ENCODE measurements around the gene KARS1.
"Not testable (repeated sequence)": the region's sequence is repeated elsewhere in the genome, so short reads cannot be mapped to it uniquely, and the experiment has no call there.

The KARS1 gene

DNA sequence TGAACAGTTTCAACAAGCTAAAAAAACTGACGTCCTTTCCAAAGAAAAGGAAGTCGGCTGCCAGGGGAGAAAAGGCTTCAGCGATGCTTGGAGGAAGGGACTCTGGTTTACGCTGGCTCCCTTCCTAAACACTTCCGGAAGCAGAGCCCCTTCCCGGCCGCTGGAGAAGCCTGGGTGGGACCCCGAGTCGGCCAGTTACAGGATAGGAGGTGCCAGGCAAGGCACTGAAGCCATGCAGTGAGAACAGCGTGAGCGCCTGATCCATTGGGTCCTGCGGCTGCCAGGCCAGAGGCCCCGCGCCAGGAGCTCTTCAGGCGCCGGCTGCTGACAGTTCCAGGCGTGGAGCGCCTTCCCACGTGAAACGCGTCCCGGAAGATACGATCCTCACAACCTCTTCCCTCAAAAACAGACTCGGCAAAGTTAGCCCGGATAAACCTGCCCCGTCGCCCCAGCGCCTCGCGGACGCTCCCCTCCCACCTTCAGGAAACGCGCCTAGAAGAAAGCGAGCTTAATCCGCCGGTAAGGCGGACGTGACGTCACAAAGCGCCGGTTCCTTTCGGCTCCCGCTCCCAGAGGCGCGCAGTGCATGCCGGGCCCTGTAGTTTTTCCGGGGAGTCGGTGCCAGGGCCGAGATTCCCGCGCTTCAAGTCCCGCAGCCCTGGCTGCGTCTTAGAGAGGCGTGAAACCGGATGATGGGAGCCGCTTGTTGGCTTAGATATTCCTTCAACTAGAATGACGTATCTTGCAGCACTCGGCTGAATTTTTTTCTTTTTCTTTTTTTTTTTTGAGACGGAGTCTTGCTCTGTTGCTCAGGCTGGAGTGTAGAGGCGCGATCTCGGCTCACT is 24.5 kb downstream of the KARS1 start, which contains the start of gene ADAT1:
TSS of gene ADAT1 (minus strand) at position 521 of the 845 bp plus-strand sequence. CDS start 2,482 bp downstream, outside the sequence.
- peak; percentile 98 for DNase-seq

GRCh38 chr16:75621170-75621477 is 26.3 kb downstream of the KARS1 start:
- DNase-seq, result peak in 1 of 2 donors; percentile 54

GRCh38 chr16:75620326-75621169 is 26.9 kb downstream of the KARS1 start:
- peak; percentile 73 to 81 for DNase-seq

- DNase-seq, result no peak
These were observed 28.7 kb downstream of the KARS1 start for GRCh38 chr16:75618780-75619179.

GRCh38 chr16:75617121-75617520 is 30.3 kb downstream of the KARS1 start:
- no peak for DNase-seq

- peak in 1 of 2 donors; percentile 49 for DNase-seq
These were observed 30.9 kb downstream of the KARS1 start for GRCh38 chr16:75616521-75617010.

- no peak for DNase-seq
These were observed 31.8 kb downstream of the KARS1 start for GRCh38 chr16:75615619-75616018.

- DNase-seq, result no peak
These were observed 33.2 kb downstream of the KARS1 start for GRCh38 chr16:75614066-75614897.

DNA sequence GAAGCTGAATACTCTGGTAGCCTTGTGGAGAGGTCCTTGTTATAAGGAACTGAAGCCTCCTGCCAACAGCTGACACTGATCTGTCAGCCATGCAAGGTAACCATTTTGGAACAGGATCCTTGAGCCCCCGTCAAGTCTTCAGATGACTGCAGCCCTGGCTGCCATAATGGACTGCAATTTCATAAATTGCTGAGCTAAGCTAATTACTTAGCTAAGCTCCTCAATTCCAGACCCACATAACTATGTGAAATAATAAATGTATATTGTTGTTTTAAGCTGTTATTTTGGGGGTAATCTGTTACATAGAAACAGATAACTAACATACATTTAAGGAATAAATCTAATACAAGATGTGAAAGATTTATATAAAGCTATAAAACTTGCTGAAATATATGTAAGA is 41.0 kb downstream of the KARS1 start:
- no peak for DNase-seq

DNA sequence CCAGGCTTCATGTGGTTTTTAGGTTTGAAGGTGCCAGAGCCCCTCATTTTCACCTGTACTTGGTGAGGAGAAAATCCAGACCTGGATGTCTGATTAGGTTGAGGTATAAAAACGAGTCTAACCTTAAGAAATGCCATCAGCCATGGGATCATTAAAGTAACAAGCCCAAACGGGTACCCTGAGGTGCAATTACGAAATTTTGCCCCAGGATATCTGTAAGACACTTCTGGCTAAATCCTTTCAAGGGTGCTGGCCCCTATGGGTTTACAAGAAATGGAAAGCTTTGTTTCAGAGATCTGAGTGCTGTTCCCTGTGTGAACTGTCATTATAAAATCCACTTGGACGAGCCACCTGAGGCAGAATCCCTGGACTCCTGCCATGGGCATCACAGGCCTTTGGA is 44.2 kb downstream of the KARS1 start:
- no peak for DNase-seq

DNA sequence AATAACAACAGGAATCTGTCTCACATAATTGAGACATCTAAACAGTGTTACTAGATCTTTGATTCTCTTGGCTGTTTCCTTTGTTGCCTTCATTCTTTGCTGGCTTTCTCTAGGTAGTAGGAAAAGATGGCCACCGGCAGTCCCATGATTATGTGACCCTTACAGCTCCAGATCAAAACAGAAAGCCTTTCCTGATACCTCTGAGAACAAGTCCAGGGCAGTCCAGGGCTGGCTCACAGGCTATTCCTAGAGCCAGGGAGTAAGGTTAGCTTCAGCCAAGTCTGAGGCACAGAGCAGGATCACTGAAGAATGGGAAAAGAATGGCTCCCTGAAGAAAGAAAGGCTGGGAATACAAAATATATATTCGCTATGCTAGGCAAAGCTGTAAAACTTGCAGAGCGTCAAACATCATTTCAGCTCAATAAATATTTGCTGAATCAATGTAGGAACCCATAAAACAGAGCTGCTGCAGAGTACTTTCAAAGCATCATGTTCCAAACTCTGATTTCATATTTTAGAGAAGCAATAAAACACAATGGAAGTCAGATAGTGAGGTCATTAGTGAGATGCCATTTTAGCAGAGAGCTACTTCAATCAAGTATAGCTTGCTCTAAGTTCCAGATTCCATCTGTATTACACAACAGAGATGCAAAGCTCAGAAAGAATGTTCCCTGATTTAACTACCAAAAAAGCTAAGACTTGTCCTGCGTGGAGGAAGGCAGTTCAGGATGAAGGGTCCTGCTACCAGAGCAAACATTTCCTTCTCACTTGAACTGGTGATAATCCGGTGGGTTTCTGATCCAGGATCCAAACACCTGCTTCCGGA is 47.8 kb downstream of the KARS1 start:
- no peak for DNase-seq

GRCh38 chr16:75593825-75594820 is 53.3 kb downstream of the KARS1 start:
- DNase-seq, result no peak

DNA sequence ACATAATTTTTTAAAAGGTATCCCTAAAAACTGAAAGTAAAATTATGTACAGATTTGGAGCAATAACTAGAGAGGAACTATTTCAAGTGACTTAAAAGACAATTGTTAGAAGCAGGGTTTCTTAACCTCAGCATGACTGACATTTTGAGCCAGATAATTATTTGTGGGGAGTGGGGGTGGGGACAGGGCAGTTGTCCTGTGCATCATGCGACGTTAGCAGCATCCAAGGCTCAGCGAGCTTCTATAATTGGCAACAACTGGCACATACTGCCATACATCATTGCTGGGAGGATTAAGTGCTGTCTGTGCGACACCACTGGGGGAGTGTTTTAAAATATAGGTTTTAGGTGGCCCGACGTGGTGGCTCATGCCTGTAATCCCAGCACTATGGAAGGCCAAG is 54.2 kb downstream of the KARS1 start:
- DNase-seq, result no peak

- not testable (repeated sequence) for DNase-seq
These were observed 55.5 kb downstream of the KARS1 start for GRCh38 chr16:75591927-75592326.

GRCh38 chr16:75590920-75591843 is 56.3 kb downstream of the KARS1 start:
- DNase-seq, result no peak

GRCh38 chr16:75589306-75589705 is 58.2 kb downstream of the KARS1 start:
- DNase-seq, result no peak

DNA sequence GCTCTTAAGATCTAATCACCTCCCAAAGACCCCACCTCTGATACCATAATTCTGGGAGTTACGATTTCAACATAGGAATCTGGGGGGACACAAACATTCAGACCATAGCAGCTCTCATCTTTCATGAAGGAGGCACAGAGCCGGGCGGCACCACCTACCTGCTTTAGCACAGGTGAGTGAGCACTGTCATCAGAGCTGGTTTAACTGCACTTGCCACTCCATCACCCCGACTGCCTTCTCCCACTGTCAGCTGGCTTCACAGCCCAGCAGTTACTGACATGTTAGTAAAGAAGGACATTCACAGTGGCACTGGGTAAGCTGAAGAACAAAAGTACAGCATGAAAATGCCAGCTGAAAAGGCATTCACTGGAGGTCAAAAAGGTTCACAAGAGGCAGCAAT is 58.7 kb downstream of the KARS1 start:
- DNase-seq, result no peak

DNA sequence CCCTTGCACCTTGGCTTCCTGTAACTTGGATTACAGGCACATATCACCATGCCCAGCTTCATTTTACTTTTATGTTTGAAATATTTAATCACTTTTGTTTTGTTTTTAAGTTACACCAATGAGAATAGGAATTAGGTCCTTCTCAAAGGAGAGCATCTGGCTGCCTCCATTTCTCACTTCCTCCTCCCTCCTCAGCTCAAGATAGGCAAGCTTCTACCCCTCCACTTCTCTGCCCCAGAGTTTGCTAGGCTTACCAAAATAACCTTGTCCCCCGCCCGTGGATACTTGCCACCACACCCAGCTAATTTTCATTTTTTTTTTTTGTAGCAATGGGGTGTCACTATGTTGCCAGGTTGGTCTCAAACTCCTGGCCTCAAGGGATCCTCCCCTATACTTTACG is 63.4 kb downstream of the KARS1 start:
- no peak for DNase-seq

GRCh38 chr16:75579281-75579834 is 68.1 kb downstream of the KARS1 start:
- no peak for DNase-seq
